Neural crest cell (in vitro differentiated cells): ENCODE data around the gene FBXL19. TPM values are rescaled to one million over a fixed set of nuclear protein-coding genes. Genes with fewer than 3 reads are reported as not detected.

Source experiments
- DNase-seq: peaks from one replicate; pipeline ENCODE4 v3.0.0; 2021; ENCODE audit warnings: low read depth, mixed read lengths, low spot score
- H3K27ac Mint-ChIP-seq: one replicate; pipeline ENCODE4 v1.8.0; 2021; ENCODE audit warnings: mild to moderate bottlenecking, mixed read lengths; ENCODE audit not compliant: unreplicated experiment
- H3K27me3 Mint-ChIP-seq: 2 replicates; pipeline ENCODE4 v1.8.0; 2021; ENCODE audit warnings: low read depth, mild to moderate bottlenecking, mixed read lengths
- H3K36me3 Mint-ChIP-seq: 2 replicates; pipeline ENCODE4 v1.8.0; 2021; ENCODE audit warnings: low read depth, mild to moderate bottlenecking, mixed read lengths
- H3K4me1 Mint-ChIP-seq: 2 replicates; pipeline ENCODE4 v1.8.0; 2021; ENCODE audit warnings: mixed read lengths
- H3K4me3 Mint-ChIP-seq: one replicate; pipeline ENCODE4 v1.8.0; 2021; ENCODE audit warnings: mild to moderate bottlenecking, mixed read lengths
- H3K9me3 Mint-ChIP-seq: 2 replicates; pipeline ENCODE4 v1.8.0; 2021; ENCODE audit warnings: mixed read lengths
- CTCF ChIP-seq: fragments of 200-600 bp; sonication (generic); conservative IDR thresholded peaks from 2 replicates; pipeline ENCODE4 v1.5.0; 2021; ENCODE audit warnings: antibody characterized with exemption, mild to moderate bottlenecking
- total RNA-seq: library from RNA; stranded (reverse); gene quantifications from 2 replicates; pipeline ENCODE4 v1.2.1, GENCODE V29; 2021

The FBXL19 gene
- total RNA-seq, 1 donor from 2014 or later: 84.7 TPM

GRCh38 chr16:30992276-30992780, 69.0 kb downstream of the FBXL19 start:
- Mint-ChIP-seq H3K27me3 (peaks cover 13% of the 10 kb centered on the region), H3K9me3 (no peaks in the 10 kb centered on the region), H3K4me3 (no peak overlapping the region), H3K27ac (no peak overlapping the region), H3K36me3 (peaks cover 3% of the 10 kb centered on the region), H3K4me1 (peaks cover 5% of the 10 kb centered on the region)
- DNase-seq: no peak
- TF ChIP-seq CTCF: no peak

- Mint-ChIP-seq H3K27me3 (peaks cover 20% of the 10 kb centered on the region), H3K9me3 (no peaks in the 10 kb centered on the region), H3K4me3 (no peak overlapping the region), H3K4me1 (peaks cover 5% of the 10 kb centered on the region), H3K27ac (peak overlapping the region; percentile 89), H3K36me3 (peaks cover 3% of the 10 kb centered on the region)
- TF ChIP-seq CTCF: no peak
- no peak for DNase-seq
These were observed 69.8 kb downstream of the FBXL19 start for GRCh38 chr16:30992931-30993816.

- TF ChIP-seq CTCF: no peak
- no peaks in the 10 kb centered on the region for H3K9me3 Mint-ChIP-seq
- H3K4me3 Mint-ChIP-seq: peak overlapping the region; percentile 70
- DNase-seq: no peak
- no peak overlapping the region for H3K27ac Mint-ChIP-seq
- peaks cover 24% of the 10 kb centered on the region for H3K27me3 Mint-ChIP-seq
- peaks cover 5% of the 10 kb centered on the region for H3K4me1 Mint-ChIP-seq
- H3K36me3 Mint-ChIP-seq: peaks cover 3% of the 10 kb centered on the region
These were observed 72.6 kb downstream of the FBXL19 start for GRCh38 chr16:30995927-30996323.

- H3K27me3 Mint-ChIP-seq: peaks cover 24% of the 10 kb centered on the region
- H3K4me1 Mint-ChIP-seq: peaks cover 5% of the 10 kb centered on the region
- H3K36me3 Mint-ChIP-seq: peaks cover 3% of the 10 kb centered on the region
- H3K4me3 Mint-ChIP-seq: peak overlapping the region; percentile 70
- DNase-seq: no peak
- no peak overlapping the region for H3K27ac Mint-ChIP-seq
- H3K9me3 Mint-ChIP-seq: no peaks in the 10 kb centered on the region
- no peak for TF ChIP-seq CTCF
These were observed 73.1 kb downstream of the FBXL19 start for GRCh38 chr16:30996324-30996984.

GRCh38 chr16:30996985-30997724, 73.8 kb downstream of the FBXL19 start:
- TF ChIP-seq CTCF: no peak
- Mint-ChIP-seq H3K27me3 (peaks cover 24% of the 10 kb centered on the region), H3K4me3 (peak overlapping the region; percentile 73), H3K9me3 (no peaks in the 10 kb centered on the region), H3K27ac (no peak overlapping the region), H3K4me1 (peaks cover 5% of the 10 kb centered on the region), H3K36me3 (peaks cover 3% of the 10 kb centered on the region)
- peak; percentile 46 for DNase-seq
